CD14-positive monocyte (primary cell): ENCODE data around the gene CLTCL1. TPM values are rescaled to one million over a fixed set of nuclear protein-coding genes. Genes with fewer than 3 reads are reported as not detected.

Experiments
- DNase-seq, 3 donors: peaks; one replicate each; pipeline ENCODE4 v3.0.0-alpha.2; 2011 to 2022
- H2AFZ ChIP-seq: 2 replicates; pipeline ENCODE4 v1.6.0; 2012; ENCODE audit warnings: mild to moderate bottlenecking, low read depth, low read length, inconsistent platforms; ENCODE audit not compliant: insufficient read depth, poor library complexity, severe bottlenecking
- H3K27ac ChIP-seq, 2 donors: 1 replicate in 1 of 2; 2 replicates in 1 of 2; pipeline ENCODE4 v1.5.1; 2012 to 2013; ENCODE audit warnings: low read length in 2 of 2, control low read depth in 1 of 2, inconsistent platforms in 1 of 2, low read depth in 1 of 2, mild to moderate bottlenecking in 1 of 2
- H3K27me3 ChIP-seq, 2 donors: one replicate each; pipeline versions ENCODE4 v1.6.0 to v1.6.1; 2011 to 2013; ENCODE audit warnings: low read length in 2 of 2; ENCODE audit not compliant: control insufficient read depth in 2 of 2, insufficient read depth in 2 of 2
- H3K36me3 ChIP-seq, 2 donors: replicated peaks in 1 of 2; 1 replicate in 1 of 2; 2 replicates in 1 of 2; pipeline versions ENCODE4 v1.5.1 to v1.6.1; 2012 to 2013; ENCODE audit warnings: low read length in 2 of 2, control low read depth in 1 of 2, inconsistent platforms in 1 of 2, mild to moderate bottlenecking in 1 of 2; ENCODE audit not compliant: insufficient read depth in 2 of 2, control insufficient read depth in 1 of 2
- H3K4me1 ChIP-seq, 2 donors: 1 replicate in 1 of 2; 2 replicates in 1 of 2; pipeline versions ENCODE4 v1.5.1 to v1.6.1; 2012 to 2013; ENCODE audit warnings: low read length in 2 of 2, control low read depth in 1 of 2, inconsistent platforms in 1 of 2, mild to moderate bottlenecking in 1 of 2, moderate library complexity in 1 of 2; ENCODE audit not compliant: insufficient read depth in 2 of 2, control insufficient read depth in 1 of 2
- H3K4me2 ChIP-seq: replicated peaks from 2 replicates; pipeline ENCODE3; 2012; ENCODE audit warnings: low read length, moderate library complexity, mild to moderate bottlenecking; ENCODE audit not compliant: poor library complexity, severe bottlenecking; ENCODE audit errors: extremely low read depth
- H3K4me3 ChIP-seq, 3 experiments: fragments of 200-600 bp in 1 of 3; sonication (generic) in 1 of 3; replicated peaks in 1 of 3; 1 replicate in 2 of 3; 2 replicates in 1 of 3; pipeline ENCODE4 v1.5.1; 2011 to 2013; ENCODE audit warnings: low read length in 3 of 3, mild to moderate bottlenecking in 3 of 3, control low read depth in 2 of 3, low read depth in 2 of 3, inconsistent platforms in 1 of 3, moderate library complexity in 1 of 3
- H3K79me2 ChIP-seq: 2 replicates; pipeline ENCODE4 v1.6.0; 2012; ENCODE audit warnings: mild to moderate bottlenecking, control low read depth, inconsistent platforms, low read length, moderate library complexity; ENCODE audit not compliant: insufficient read depth
- H3K9ac ChIP-seq: 2 replicates; pipeline ENCODE4 v1.6.0; 2017; ENCODE audit warnings: low read length, mild to moderate bottlenecking; ENCODE audit not compliant: insufficient read depth, poor library complexity, severe bottlenecking
- H3K9me3 ChIP-seq, 2 donors: replicated peaks in 1 of 2; 1 replicate in 1 of 2; 2 replicates in 1 of 2; pipeline versions ENCODE4 v1.5.1 to v1.6.1; 2012 to 2013; ENCODE audit warnings: low read length in 2 of 2, control low read depth in 1 of 2; ENCODE audit not compliant: control insufficient read depth in 1 of 2, insufficient read depth in 1 of 2
- H4K20me1 ChIP-seq: 2 replicates; pipeline ENCODE4 v1.6.0; 2012; ENCODE audit warnings: mild to moderate bottlenecking, low read length, control low read depth, moderate library complexity; ENCODE audit not compliant: insufficient read depth
- H3K27ac Mint-ChIP-seq, 7 donors: one replicate each; pipeline ENCODE4 v1.8.0; 2020; ENCODE audit warnings: mild to moderate bottlenecking in 7 of 7, mixed read lengths in 7 of 7, moderate library complexity in 6 of 7, inconsistent platforms in 2 of 7
- H3K27me3 Mint-ChIP-seq, 3 donors: one replicate each; pipeline ENCODE4 v1.8.0; 2021 to 2022; ENCODE audit warnings: low read depth in 3 of 3, mild to moderate bottlenecking in 3 of 3, mixed read lengths in 3 of 3, moderate library complexity in 3 of 3, inconsistent platforms in 1 of 3
- H3K36me3 Mint-ChIP-seq, 2 donors: one replicate each; pipeline ENCODE4 v1.8.0; 2020; ENCODE audit warnings: mixed read lengths in 2 of 2, inconsistent platforms in 1 of 2, mild to moderate bottlenecking in 1 of 2
- H3K4me1 Mint-ChIP-seq: one replicate; pipeline ENCODE4 v1.8.0; 2020; ENCODE audit warnings: mild to moderate bottlenecking, mixed read lengths
- H3K4me3 Mint-ChIP-seq, 2 donors: one replicate each; pipeline ENCODE4 v1.8.0; 2020; ENCODE audit warnings: mild to moderate bottlenecking in 2 of 2, mixed read lengths in 2 of 2, moderate library complexity in 1 of 2
- H3K9me3 Mint-ChIP-seq, 7 donors: one replicate each; pipeline ENCODE4 v1.8.0; 2020 to 2022; ENCODE audit warnings: mixed read lengths in 7 of 7, mild to moderate bottlenecking in 6 of 7, moderate library complexity in 6 of 7, inconsistent platforms in 2 of 7
- intact Hi-C, 2 donors: fragments of 100-400 bp; cut with micrococcal nuclease; formaldehyde crosslinking; loops; one replicate each; pipeline versions ENCODE4 v1.15.0 to v1.15.1; 2023
- polyA plus RNA-seq, 3 donors: library from polyadenylated mRNA; depleted of rRNA in 1 of 3; unstranded in 2 of 3; stranded (reverse) in 1 of 3; fragments of 300-500 nt in 2 of 3; fragments of >200 nt in 1 of 3; fragmentation: Illumina TruSeq in 2 of 3; gene quantifications; 1 replicate in 2 of 3; 2 replicates in 1 of 3; pipeline ENCODE4 v1.2.3, GENCODE V29; 2012 to 2021
- TF ChIP-seq, protein P1 (sequence below): fragments of 200-600 bp; IDR thresholded peaks from one replicate; pipeline ENCODE4 v1.8.0; 2022; ENCODE audit warnings: antibody characterized with exemption, mild to moderate bottlenecking

CLTCL1 gene
- polyA plus RNA-seq, 3 donors: 5.1 to 17.0 (median 6.1) TPM

- Histone ChIP-seq H4K20me1 (no peaks in the 10 kb centered on the region), H3K4me3 (no peak overlapping the region), H3K79me2 (no peaks in the 10 kb centered on the region), H3K9ac (no peak overlapping the region), H3K9me3 (peaks cover 29 to 42% of the 10 kb centered on the region in 2 donors), H3K27ac (no peak overlapping the region), H3K36me3 (no peaks in the 10 kb centered on the region), H2AFZ (no peak overlapping the region), H3K4me1 (peaks cover 0 to 12% of the 10 kb centered on the region in 2 donors), H3K4me2 (no peak overlapping the region), H3K27me3 (no peaks in the 10 kb centered on the region)
- Mint-ChIP-seq H3K9me3 (peaks cover 29 to 66% (median 62%) of the 10 kb centered on the region in 7 donors), H3K27ac (no peak overlapping the region), H3K4me3 (no peak overlapping the region), H3K4me1 (peaks cover 10% of the 10 kb centered on the region), H3K27me3 (peaks cover 0 to 6% (median 1%) of the 10 kb centered on the region in 3 donors), H3K36me3 (no peaks in the 10 kb centered on the region)
- intact Hi-C loops: no loop called here
- DNase-seq: no peak
- TF ChIP-seq, protein P1, sequence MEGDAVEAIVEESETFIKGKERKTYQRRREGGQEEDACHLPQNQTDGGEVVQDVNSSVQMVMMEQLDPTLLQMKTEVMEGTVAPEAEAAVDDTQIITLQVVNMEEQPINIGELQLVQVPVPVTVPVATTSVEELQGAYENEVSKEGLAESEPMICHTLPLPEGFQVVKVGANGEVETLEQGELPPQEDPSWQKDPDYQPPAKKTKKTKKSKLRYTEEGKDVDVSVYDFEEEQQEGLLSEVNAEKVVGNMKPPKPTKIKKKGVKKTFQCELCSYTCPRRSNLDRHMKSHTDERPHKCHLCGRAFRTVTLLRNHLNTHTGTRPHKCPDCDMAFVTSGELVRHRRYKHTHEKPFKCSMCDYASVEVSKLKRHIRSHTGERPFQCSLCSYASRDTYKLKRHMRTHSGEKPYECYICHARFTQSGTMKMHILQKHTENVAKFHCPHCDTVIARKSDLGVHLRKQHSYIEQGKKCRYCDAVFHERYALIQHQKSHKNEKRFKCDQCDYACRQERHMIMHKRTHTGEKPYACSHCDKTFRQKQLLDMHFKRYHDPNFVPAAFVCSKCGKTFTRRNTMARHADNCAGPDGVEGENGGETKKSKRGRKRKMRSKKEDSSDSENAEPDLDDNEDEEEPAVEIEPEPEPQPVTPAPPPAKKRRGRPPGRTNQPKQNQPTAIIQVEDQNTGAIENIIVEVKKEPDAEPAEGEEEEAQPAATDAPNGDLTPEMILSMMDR: no peak
These were observed 27.8 kb upstream of the CLTCL1 start for GRCh38 chr22:19319281-19319680.

GRCh38 chr22:19317865-19318264 is 26.3 kb upstream of the CLTCL1 start:
- TF ChIP-seq, protein P1: no peak
- Mint-ChIP-seq H3K9me3 (peaks cover 31 to 66% (median 60%) of the 10 kb centered on the region in 7 donors), H3K4me3 (no peak overlapping the region), H3K27ac (no peak overlapping the region), H3K27me3 (peaks cover 0 to 10% (median 1%) of the 10 kb centered on the region in 3 donors), H3K36me3 (no peaks in the 10 kb centered on the region), H3K4me1 (peaks cover 9% of the 10 kb centered on the region)
- intact Hi-C loops: no loop called here
- DNase-seq: no peak
- H4K20me1 ChIP-seq: no peaks in the 10 kb centered on the region
- no peak overlapping the region for H3K27ac ChIP-seq
- H3K9me3 ChIP-seq: peaks cover 29 to 38% of the 10 kb centered on the region in 2 donors
- H3K9ac ChIP-seq: no peak overlapping the region
- H3K4me2 ChIP-seq: no peak overlapping the region
- H3K27me3 ChIP-seq: no peaks in the 10 kb centered on the region
- H3K4me1 ChIP-seq: peaks cover 0 to 11% of the 10 kb centered on the region in 2 donors
- no peak overlapping the region for H3K4me3 ChIP-seq
- no peaks in the 10 kb centered on the region for H3K79me2 ChIP-seq
- no peaks in the 10 kb centered on the region for H3K36me3 ChIP-seq
- no peak overlapping the region for H2AFZ ChIP-seq
